ENCODE results near the gene COX8A. TPM values are rescaled to one million over a fixed set of nuclear protein-coding genes. Genes with fewer than 3 reads are reported as not detected.

Gene COX8A
- total RNA-seq, 1 donor: 173 TPM

DNA sequence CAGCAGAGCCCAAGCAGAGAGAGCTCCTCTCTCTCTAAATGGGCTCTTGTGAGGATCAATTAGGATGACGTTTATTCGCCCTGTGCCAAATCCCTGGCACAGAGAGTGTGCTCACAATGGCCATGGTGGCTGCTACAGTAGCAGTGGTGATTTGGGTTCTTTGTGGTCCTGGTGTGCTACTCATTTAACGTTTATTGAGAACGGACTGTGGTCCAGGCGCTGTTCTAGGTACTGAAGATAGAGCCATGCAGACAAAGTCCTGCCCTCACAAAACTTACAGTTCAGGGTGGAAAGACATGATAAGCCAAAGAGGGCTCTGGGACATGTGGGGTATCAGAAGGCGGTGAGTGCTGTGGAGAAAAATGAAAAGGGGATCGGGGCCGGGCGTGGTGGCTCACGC is 17.1 kb downstream of the COX8A start:
- H3K27me3 ChIP-seq (ENCODE audit: insufficient read depth, low read length): no peaks in the 10 kb centered on the region
- peaks cover 22% of the 10 kb centered on the region for H3K4me1 ChIP-seq (ENCODE audit: insufficient read depth, low read length)
- H3K9me3 ChIP-seq (ENCODE audit: low read depth, low read length): no peaks in the 10 kb centered on the region
- H3K4me3 ChIP-seq (ENCODE audit: low read length): no peak overlapping the region

DNA sequence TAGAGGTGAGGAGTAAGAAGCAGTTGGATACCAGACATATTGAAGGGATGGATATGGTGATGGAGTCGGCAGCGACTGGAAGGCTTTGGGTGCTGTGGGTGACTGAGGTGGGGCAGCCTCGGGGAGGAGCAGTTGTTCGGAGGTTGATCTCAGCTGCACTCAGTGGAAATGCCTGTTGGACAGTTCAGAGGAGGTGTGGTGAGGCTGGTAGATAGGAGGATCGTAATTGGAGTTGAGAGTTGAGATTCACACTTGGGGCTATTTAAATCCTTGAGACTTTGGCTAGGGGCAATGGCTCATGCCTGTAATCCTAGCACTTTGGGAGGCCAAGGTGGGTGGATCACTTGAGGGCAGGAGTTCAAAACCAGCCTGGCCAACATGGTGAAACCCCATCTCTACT is 18.7 kb downstream of the COX8A start:
- Histone ChIP-seq H3K4me1 (ENCODE audit: insufficient read depth, low read length) (peaks cover 7% of the 10 kb centered on the region), H3K9me3 (ENCODE audit: low read depth, low read length) (no peaks in the 10 kb centered on the region), H3K4me3 (ENCODE audit: low read length) (no peak overlapping the region), H3K27me3 (ENCODE audit: insufficient read depth, low read length) (no peaks in the 10 kb centered on the region)

DNA sequence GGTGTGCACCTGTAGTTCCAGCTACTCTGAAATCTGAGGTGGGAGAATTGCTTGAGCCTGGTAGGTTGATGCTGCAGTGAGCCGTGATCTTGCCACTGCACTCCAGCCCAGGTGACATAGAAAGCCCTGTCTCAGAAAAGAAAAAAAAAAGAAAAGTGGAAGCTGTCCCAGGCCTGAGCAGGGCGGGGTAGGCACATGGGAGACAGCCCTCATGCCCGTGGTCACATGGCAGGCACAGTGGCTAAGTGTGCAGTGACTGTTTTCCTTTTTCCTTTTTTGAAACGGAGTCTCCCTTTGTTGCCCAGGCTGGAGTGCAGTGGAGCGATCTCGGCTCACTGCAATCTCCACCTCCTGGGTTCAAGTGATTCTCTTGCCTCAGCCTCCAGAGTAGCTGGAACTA is 19.6 kb downstream of the COX8A start:
- Histone ChIP-seq H3K4me1 (ENCODE audit: insufficient read depth, low read length) (peaks cover 12% of the 10 kb centered on the region), H3K27me3 (ENCODE audit: insufficient read depth, low read length) (no peaks in the 10 kb centered on the region), H3K4me3 (ENCODE audit: low read length) (no peak overlapping the region), H3K9me3 (ENCODE audit: low read depth, low read length) (no peaks in the 10 kb centered on the region)

DNA sequence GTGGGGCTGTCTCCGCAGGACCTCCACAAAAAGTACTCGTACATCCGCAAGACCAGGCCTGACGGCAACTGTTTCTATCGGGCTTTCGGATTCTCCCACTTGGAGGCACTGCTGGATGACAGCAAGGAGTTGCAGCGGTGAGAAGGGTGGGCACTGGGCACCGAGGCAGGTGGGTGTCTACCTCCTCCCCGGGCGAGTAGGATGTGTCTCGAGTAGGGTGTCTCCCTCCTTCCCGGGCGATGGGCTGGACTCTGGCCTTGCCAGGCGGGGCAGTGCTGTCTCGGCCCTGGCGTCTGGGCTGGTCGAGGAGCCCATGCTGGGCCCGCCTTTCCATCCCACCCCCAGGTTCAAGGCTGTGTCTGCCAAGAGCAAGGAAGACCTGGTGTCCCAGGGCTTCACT is 22.1 kb downstream of the COX8A start:
- Histone ChIP-seq H3K4me1 (ENCODE audit: insufficient read depth, low read length) (peaks cover 29% of the 10 kb centered on the region), H3K9me3 (ENCODE audit: low read depth, low read length) (no peaks in the 10 kb centered on the region)

DNA sequence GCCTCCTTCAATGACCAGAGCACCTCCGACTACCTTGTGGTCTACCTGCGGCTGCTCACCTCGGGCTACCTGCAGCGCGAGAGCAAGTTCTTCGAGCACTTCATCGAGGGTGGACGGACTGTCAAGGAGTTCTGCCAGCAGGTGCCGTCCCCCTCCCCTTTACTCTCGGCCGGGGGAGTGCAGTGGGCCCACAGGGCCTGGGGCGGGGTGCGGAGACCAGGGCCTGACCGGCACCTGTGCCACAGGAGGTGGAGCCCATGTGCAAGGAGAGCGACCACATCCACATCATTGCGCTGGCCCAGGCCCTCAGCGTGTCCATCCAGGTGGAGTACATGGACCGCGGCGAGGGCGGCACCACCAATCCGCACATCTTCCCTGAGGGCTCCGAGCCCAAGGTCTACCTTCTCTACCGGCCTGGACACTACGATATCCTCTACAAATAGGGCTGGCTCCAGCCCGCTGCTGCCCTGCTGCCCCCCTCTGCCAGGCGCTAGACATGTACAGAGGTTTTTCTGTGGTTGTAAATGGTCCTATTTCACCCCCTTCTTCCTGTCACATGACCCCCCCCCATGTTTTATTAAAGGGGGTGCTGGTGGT is 22.8 kb downstream of the COX8A start:
- Histone ChIP-seq H3K27me3 (ENCODE audit: insufficient read depth, low read length) (peaks cover 10% of the 10 kb centered on the region), H3K9me3 (ENCODE audit: low read depth, low read length) (no peaks in the 10 kb centered on the region), H3K4me3 (ENCODE audit: low read length) (no peak overlapping the region), H3K4me1 (ENCODE audit: insufficient read depth, low read length) (peaks cover 29% of the 10 kb centered on the region)

More for the DNA sequence above, 22.1 kb downstream of the COX8A start:
- H3K27me3 ChIP-seq (ENCODE audit: insufficient read depth, low read length): peaks cover 7% of the 10 kb centered on the region
- no peak overlapping the region for H3K4me3 ChIP-seq (ENCODE audit: low read length)

DNA sequence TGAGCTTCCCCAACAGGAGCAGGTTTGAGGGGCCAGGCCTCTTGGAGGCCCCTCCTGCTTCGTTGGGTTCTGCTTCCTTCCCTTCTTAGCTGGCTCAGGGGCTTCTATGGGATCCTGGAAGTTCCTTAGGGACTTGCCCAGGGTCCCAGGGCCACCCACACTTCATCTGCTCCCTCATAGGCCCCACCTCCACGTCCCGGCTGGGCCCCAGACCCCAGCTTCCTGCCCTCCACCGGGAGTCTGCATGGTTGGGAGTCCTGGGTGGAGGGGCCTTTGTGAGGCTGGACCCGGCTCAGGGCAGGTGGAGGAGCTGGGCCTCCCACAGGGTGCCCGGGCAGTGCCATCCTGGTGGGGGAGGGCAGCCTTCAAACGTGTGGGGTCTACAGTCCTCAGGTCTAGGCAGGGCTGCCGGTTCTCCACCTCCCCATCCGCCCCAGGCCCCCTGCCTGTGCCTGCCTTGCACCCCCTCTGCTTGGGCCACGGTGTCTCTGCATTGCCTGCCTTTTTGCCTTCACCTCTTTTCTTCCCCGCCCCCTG is 23.4 kb downstream of the COX8A start:
- Histone ChIP-seq H3K4me1 (ENCODE audit: insufficient read depth, low read length) (peaks cover 29% of the 10 kb centered on the region), H3K27me3 (ENCODE audit: insufficient read depth, low read length) (peaks cover 10% of the 10 kb centered on the region), H3K4me3 (ENCODE audit: low read length) (no peak overlapping the region), H3K9me3 (ENCODE audit: low read depth, low read length) (no peaks in the 10 kb centered on the region)

DNA sequence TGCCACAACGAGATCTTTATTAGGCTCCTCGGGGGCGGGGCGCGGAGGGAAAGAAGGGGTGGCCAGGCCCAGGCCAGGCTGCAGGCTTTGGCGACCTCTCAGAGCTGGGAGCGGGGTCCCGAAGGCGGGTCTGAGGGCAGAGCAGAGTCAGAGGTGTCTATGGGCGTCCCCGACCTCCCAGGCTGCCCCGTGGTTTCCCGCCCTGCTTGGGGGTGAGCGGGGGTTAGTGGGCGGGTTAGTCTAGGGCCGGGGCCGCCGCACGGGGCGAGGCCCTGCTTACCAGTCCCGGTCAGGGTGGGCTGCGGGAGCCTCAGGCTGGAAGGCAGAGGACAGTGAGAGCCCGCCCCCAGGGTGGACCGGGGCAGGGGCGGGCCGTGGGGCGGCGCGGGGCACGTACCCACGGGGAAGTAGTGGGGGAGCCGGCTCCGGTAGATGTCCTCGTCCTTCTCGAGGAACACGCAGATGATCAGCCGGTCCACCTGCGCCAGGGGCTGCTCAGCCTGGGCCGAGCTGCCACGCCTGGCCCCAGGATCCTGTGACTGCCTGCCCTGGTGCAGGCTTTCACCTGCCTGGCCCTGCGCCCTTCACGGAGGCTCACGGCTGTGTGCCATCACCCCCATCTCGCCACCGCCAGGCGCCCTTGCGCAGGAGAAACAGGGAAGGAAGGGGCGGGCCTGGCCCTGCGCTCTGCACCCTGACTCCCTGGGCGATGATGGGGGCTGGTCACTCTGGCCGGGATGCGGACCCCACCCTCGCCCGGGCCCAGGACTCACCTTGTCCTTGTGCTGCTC is 24.3 kb downstream of the COX8A start:
- H3K27me3 ChIP-seq (ENCODE audit: insufficient read depth, low read length): peaks cover 10% of the 10 kb centered on the region
- H3K4me3 ChIP-seq (ENCODE audit: low read length): no peak overlapping the region
- H3K9me3 ChIP-seq (ENCODE audit: low read depth, low read length): no peaks in the 10 kb centered on the region
- peaks cover 27% of the 10 kb centered on the region for H3K4me1 ChIP-seq (ENCODE audit: insufficient read depth, low read length)

DNA sequence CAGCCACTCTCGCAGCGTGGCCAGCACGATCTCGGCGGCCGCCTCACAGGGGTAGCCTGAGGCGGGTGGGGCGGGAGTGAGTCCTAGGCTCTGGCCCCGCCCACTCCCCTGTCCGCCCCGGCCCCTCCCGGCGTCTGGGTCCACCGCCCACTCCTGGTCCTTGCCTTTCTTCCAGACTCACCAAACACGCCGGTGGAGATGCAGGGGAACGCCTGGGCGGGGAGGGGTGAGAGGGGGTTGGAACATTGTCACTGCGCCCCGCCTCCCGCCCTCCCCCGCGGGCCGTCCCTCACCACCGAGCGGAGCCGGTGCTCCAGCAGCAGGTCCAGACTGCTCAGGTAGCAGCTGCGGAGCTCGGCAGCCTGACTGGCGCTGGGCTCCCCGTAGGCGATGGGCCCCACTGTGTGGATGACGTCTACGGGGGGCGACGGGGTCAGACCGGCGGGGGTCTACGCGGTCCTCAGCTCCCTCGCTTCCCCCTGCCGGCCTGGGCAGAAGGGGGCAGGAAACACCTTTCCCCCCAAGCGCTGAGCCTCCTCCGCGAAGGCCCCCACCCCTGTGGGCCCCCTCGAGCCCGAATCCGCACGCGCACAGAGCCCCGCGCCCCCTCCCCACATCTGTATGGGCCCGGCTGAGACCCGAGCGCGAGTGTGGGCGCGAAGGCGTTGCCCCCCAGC is 25.1 kb downstream of the COX8A start:
- H3K4me3 ChIP-seq (ENCODE audit: low read length): no peak overlapping the region

DNA sequence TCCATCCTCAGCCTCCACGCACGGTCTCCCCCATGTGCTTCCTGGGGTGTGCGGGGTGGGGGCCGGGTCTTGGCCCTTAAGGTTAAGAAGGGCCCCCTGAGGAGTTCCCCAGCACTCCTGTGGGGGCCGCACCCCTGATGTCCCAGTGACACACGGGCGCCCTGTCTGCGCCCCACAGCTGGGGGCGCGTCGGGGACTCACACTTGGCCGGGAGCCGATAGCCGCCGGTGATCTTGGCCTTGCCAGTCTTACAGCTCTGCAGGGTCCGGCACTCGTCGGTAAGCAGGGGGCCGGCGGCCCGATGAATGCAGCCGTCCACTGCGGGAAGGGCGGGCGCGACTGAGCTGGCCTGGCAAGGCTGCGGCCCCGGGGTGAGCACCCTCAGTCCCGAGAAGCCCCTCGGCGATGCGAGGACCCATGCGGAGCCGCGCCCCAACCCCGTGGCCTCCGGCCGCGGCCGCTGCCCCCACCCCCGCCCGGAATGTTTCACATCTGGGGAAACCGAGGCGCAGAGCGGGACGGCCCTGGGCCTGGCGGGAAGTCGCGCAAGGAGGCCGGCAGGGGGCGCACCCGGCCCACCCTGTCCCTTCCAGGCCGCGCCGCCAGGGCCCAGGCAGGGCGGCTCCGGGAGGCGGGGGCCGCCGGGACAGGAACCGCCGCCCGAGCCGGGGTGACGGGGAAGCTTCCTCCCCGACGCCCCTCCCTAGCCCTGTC is 25.8 kb downstream of the COX8A start:
- H3K4me1 ChIP-seq (ENCODE audit: insufficient read depth, low read length): peaks cover 24% of the 10 kb centered on the region
- H3K4me3 ChIP-seq (ENCODE audit: low read length): no peak overlapping the region
- no peaks in the 10 kb centered on the region for H3K9me3 ChIP-seq (ENCODE audit: low read depth, low read length)
- H3K27me3 ChIP-seq (ENCODE audit: insufficient read depth, low read length): peaks cover 10% of the 10 kb centered on the region

More for the DNA sequence above, 25.1 kb downstream of the COX8A start:
- peaks cover 24% of the 10 kb centered on the region for H3K4me1 ChIP-seq (ENCODE audit: insufficient read depth, low read length)
- H3K27me3 ChIP-seq (ENCODE audit: insufficient read depth, low read length): peaks cover 10% of the 10 kb centered on the region
- H3K9me3 ChIP-seq (ENCODE audit: low read depth, low read length): no peaks in the 10 kb centered on the region

DNA sequence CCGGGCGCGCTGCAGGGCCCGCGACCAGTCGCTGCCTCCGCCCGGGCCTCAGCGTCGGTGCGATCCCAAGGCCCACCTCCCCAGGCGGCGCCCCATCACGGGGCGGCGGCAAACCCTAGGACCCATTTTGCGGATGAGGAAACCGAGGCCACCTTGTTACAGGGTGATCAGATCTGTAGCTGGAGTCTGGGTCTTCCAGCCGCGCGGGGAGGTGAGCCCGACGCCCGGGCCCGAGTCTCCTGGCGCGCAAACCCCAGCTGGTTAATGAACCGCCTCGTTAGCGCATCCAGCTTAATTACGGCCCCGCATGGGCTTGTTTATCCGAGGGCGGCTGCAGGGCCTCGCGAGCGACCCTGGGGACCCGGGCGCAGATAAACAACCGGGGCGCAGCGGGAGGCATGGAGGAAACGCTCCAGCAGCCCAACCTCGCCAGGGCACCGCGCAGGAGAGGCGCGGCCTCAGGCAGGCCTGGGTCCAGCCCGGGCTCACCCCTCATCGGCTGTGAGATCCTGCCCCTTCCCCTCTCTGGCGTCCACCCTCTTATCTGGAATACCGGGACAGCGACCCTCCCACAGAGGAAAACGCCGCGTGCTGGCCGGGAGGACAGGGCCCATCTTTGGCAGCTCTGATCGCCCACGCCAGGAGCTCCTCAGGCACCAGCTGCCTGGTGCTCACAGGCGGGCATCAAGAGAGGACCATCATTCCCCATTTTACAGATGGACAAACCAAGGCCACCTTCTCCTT is 26.5 kb downstream of the COX8A start:
- no peaks in the 10 kb centered on the region for H3K9me3 ChIP-seq (ENCODE audit: low read depth, low read length)
- peaks cover 10% of the 10 kb centered on the region for H3K27me3 ChIP-seq (ENCODE audit: insufficient read depth, low read length)
- H3K4me1 ChIP-seq (ENCODE audit: insufficient read depth, low read length): peaks cover 24% of the 10 kb centered on the region
- no peak overlapping the region for H3K4me3 ChIP-seq (ENCODE audit: low read length)

DNA sequence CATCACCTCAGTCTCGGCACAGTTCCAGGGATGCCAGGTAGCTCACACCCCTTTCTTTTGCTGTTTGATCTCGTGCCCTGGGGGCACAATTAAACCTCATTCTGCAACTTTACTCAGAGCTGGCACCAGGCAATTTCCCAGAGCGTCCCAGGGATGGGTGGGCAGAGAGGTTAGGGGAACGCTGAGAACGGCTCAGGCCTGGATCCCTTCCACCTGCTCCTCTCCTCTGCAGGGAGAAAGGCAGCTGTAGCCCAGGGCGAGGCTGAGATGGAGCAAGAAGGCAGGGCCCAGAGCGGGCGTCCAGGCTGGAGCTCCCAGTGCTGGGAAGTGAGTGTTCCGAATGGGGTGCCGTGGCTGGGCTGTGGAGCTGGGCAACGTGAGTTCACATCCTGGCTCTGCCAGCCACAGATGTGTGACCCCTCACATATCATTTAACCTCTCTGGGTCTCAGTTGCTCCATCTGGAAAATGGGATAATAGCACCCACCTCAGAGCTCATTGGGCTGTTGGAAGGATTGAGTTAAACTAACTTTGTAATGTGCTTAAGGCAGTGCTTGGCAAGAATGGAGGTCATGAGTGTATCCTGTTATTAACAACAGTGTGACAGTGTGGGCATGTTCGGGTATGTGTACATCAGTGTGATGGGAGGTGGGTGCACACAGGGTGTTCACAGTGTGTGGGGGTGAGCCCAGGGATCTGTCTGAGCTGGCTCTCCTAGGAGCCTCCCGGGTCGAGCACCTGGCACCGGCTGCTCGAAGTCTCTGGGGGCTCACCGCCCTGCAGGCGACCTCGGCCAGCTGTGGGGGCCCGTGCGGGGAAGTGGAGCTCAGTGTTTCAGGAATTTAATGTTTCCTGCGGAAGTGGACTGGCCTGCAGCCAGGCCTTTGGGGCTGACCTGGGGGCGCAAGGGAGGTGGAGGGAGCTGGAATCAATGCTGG is 27.3 kb downstream of the COX8A start:
- Histone ChIP-seq H3K9me3 (ENCODE audit: low read depth, low read length) (no peaks in the 10 kb centered on the region), H3K4me3 (ENCODE audit: low read length) (no peak overlapping the region), H3K27me3 (ENCODE audit: insufficient read depth, low read length) (peaks cover 13% of the 10 kb centered on the region), H3K4me1 (ENCODE audit: insufficient read depth, low read length) (peaks cover 24% of the 10 kb centered on the region)

DNA sequence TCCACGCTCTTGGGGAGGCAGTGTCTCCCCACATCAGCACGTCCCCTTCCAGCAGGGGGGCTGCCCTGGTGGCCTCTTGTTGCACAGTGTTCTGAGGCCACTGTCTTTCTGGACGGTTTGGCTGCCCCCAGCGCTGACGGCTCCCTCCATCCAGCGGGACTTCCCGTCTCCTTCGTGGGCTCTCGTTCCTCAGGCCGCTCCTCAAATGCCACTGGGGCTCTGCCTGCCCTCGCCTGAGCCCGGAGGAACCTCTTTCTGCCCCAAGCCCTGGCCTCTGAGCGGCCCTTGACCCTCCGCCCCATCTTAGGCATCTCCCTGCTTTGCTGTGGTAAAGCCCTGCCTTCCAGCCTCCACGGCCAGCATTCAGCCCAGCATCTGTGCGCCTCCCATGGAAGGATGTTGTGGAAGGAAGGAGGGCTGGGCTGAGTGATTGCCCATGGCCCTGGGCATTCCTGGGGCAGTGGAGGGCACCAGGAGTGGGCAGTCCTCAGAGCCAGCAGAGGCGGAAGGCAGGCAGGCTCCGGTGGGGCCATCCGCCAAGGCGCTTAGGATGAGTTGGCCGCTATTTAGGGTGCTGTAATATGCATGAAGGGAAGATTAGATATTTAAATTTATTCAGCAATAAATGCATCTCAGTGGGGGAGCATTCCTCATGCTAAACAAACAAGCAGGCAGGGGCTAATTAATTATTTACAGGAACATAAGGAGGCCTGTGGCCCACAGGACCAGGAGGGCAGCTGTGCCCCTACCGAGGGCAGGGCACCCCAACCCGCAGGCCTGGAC is 29.6 kb downstream of the COX8A start:
- Histone ChIP-seq H3K4me1 (ENCODE audit: insufficient read depth, low read length) (peaks cover 30% of the 10 kb centered on the region), H3K9me3 (ENCODE audit: low read depth, low read length) (no peaks in the 10 kb centered on the region), H3K4me3 (ENCODE audit: low read length) (no peak overlapping the region), H3K27me3 (ENCODE audit: insufficient read depth, low read length) (peaks cover 15% of the 10 kb centered on the region)

DNA sequence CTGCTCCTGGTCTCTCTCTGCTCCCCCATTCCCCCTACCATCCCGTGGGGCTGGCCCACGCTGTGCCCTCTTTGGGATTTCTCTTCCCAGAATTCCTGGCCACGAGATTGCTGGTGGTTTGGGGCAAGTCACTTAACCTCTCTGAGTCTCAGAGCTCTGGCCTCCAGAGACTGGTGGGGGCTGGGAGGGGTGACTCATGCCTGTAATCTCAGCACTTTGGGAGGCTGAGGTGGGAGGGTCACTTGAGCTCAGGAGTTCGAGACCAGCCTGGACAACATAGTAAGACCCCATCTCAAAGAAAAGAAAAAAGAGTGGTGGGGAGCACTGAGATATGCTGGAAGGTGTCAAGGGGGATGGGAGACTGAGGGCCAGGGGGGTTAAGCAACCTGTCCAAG is 30.2 kb downstream of the COX8A start:
- Histone ChIP-seq H3K4me3 (ENCODE audit: low read length) (no peak overlapping the region), H3K9me3 (ENCODE audit: low read depth, low read length) (no peaks in the 10 kb centered on the region), H3K4me1 (ENCODE audit: insufficient read depth, low read length) (peaks cover 25% of the 10 kb centered on the region), H3K27me3 (ENCODE audit: insufficient read depth, low read length) (peaks cover 15% of the 10 kb centered on the region)
